Breast epithelium (tissue), 3 donors: ENCODE data around the gene PCDH9.

ENCODE experiments used
- CTCF ChIP-seq, 3 donors: fragments of 450-650 bp; IDR thresholded peaks; one replicate each; pipeline ENCODE4 v1.5.1; 2016 to 2017; ENCODE audit warnings: antibody characterized with exemption in 3 of 3, mild to moderate bottlenecking in 3 of 3, moderate library complexity in 3 of 3
- POLR2A ChIP-seq: fragments of 450-650 bp; IDR thresholded peaks from one replicate; pipeline ENCODE4 v1.6.1; 2016; ENCODE audit warnings: antibody characterized with exemption, mild to moderate bottlenecking, moderate library complexity

GRCh38 chr13:66937423-66937822 lies 292.7 kb downstream of the PCDH9 start:
- TF ChIP-seq CTCF (IDR thresholded peaks at IDR 0.05): no peak
- TF ChIP-seq POLR2A: no peak
